Stimulated activated CD8-positive, alpha-beta memory T cell treated with anti-CD3 and anti-CD28 coated beads, Interleukin-15, amount 100 ng/mL, for 1 hour (primary cell): Measurements from ENCODE around the gene CRY2.
"Not testable (repeated sequence)": the region's sequence is repeated elsewhere in the genome, so short reads cannot be mapped to it uniquely, and the experiment has no call there.

Experiments used
- DNase-seq: peaks from one replicate; pipeline ENCODE4 v3.0.0-alpha.2; 2020; ENCODE audit warnings: low read depth

CRY2 gene

DNA sequence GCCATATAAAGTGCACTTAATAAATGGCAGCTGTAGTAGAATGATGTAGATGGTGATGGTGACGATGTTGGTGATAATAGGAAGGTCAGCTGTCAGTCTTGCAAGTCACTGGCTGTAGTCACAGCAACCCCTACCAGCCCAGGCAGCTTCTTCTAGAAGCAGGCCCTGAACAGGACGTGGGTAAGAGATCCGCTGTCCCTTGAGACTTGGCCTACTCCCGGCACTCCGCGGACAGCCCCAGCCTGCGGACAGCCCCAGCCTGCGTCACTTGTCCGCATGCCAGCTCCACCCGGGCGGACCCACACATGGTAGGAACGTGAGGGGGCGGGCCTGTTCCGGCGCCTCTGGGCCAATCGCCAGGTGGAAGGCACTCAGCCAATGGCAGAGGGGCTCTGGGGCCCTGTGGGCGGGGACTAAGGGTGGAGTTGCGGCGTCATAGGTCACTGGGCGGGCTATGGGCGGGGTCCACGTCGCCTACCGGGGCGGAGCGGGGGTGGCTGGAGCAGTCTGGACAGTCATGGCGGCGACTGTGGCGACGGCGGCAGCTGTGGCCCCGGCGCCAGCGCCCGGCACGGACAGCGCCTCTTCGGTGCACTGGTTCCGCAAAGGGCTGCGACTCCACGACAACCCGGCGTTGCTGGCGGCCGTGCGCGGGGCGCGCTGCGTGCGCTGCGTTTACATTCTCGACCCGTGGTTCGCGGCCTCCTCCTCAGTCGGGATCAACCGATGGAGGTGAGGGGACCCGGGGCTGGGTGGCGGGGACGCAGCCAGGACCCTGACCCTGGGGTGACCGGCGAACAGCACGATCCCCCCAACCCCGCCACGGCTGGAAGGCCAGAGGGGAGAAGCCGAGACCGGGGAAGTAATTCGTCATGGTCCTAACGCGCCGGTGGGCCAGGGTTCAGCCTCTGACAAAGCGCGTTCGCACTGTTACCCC is at the start of gene CRY2:
TSS of gene CRY2 (plus strand) at position 502 of the 937 bp plus-strand sequence. CDS start at position 518, 16 bp downstream.
- peak; percentile 98 for DNase-seq

DNA sequence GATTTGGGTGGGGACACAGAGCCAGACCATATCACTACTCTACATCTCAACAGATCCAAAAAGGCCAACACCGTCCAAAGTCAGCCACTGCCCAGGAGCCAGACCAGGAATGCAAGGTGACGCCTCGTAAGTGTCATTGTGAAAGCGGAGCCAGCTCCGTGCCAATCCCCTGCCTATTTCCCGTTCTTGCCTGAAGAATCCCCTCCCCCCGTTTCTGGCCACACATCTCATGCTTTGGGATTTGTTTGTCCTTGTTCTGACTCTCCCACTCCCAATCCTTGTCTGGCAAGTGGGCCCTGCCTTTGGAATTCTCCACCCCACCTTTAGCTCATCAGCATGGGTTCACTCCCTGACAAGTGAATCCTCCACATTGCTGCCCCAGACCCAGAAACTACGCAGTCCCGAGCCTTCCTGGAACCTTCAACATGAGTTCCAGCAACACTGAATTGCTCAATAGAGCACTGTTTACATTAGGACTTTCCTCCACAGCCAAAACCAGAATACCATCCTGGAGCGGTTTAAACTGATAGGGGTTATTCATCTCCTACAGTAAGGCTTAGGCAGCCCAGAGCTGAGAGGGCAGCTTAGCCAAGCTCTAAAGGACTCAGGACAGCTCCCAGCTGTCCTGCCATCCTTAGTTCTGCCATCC is 48.4 kb upstream of the CRY2 start:
- DNase-seq = no peak

DNA sequence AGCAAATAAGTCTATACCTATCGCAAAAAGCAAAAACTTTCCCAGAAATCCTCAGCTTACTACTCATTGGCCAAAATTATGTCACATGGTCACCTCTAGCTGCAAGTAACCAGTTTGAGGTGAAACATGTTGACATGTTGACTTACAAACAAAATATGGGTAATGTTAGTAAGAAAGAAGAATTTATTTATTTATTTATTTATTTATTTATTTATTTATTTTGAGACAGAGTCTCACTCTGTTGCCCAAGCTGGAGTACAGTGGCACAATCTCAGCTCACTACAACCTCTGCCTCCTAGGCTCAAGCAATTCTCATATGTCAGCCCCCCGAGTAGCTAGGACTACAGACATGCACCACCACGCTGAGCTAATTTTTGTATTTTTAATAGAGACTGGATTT is 47.7 kb upstream of the CRY2 start:
- no peak for DNase-seq

DNA sequence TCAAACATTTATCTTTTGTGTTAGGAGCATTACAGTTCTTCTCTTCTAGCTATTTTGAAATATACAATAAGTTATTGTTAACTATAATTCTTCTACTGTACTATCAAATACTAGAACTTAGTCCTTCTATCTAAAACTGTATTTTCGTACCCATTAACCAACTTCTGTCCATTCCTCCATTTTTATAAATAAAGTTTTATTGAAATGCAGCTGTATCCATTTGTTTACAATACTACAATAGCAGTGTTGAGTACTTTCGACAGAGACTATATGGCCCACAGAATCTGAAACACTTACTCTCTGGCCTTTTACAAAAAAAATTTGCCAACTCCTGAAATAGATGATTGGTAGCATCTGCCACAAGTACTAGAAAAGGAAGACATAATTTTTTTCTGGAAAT is 47.0 kb upstream of the CRY2 start:
- DNase-seq = no peak

DNA sequence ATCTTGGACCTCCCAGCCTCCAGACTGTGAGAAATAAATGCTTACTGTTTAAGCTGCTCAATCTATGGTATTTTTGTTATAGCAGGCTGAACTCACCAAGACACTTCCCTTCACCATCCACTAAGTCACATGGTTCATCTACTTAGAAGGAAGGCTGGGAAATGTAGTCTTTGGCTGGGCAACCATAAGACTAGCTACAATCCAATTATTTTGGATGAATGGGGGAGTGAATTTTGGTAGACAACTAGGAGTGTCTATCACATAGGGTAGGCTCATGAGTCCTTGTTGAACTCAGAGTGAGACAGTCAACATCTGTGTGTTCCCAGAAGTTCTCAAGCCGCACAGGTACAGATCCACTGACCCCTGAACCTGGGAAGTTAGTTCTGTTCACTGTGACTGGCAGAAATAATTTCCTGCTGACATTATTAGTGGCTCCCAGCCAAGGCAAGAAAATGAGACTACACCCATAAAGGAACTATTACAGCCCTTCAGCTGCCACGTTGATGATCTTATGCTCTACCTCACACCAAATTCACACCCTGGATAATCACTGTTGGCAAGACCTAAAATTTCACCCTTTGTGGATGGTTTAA is 45.5 kb upstream of the CRY2 start:
- DNase-seq = no peak

DNA sequence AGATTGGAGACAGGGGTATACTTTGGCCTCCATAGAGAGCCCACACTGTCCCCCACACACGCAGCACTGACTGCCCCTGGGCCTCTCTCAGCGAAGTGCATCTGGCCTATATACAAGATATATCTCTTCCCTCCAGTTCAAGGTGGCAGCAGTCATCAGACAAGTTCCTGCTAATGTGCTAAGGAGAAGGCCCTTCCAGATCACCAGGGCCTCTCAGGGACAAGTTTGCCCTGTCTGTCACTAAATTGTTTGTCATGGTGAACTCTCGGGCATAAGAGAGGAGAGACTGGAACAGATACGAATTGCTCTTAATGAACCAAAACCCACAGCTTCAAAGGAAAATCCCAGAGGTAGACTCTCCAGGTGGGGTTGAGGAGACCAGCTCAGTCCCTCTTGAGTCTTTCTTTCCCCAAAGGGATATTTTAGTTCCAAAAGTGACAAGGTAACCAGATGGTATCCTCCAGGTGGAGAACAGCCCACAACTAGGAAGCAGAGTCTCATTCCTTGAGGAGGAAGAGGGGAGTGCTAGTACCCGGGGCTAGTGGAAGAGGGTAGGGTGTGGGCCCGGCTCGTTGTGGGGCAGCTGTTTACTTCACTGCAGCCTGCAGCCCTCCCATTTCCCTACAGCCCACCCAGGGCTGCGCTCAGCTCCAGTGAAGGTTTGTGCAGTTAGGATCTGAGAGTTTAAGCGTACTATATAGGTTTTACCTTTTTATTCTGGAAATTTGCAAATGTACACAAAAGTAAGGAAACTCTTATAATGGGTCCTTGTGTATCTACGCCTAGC is 44.6 kb upstream of the CRY2 start:
- no peak for DNase-seq

DNA sequence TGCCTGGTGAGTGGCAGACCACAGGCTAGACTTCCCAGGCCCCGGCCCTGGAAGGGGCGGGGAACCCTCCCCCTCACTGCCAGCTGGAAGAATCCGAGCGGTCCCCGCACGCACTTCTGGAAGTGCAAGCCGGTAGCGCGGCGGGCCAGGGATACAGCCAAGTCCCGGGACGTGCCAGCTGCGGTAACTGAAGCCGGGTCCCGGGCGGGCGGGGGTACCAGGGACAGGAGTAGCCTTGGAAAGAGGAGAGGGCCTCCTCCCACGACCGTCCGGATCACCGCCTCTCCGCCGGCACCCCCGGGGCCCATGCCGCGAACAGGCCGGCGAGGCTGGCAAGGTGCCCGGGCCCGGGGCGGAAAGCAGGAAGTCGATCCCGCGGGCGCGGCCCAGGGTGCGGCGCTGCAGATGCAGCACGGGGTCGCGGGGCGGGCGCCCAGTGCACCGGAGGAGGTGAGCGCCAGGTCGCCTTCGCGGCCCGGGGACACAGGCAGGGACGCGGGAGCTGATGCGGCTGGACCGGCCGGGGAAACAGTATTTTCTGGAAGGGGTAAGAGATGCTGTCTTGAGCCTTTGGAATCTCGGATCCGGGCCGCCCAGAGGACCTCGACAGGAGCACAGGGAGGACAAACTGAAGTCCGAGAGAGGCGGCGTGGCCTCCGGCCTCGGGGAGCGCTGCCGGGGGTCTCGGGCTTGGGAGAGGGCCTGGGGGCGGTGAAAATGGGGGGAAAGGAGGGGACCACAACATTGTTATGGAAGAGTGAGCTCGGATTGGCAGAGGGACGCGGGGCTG is 43.1 kb upstream of the CRY2 start:
- peak; percentile 22 for DNase-seq

DNA sequence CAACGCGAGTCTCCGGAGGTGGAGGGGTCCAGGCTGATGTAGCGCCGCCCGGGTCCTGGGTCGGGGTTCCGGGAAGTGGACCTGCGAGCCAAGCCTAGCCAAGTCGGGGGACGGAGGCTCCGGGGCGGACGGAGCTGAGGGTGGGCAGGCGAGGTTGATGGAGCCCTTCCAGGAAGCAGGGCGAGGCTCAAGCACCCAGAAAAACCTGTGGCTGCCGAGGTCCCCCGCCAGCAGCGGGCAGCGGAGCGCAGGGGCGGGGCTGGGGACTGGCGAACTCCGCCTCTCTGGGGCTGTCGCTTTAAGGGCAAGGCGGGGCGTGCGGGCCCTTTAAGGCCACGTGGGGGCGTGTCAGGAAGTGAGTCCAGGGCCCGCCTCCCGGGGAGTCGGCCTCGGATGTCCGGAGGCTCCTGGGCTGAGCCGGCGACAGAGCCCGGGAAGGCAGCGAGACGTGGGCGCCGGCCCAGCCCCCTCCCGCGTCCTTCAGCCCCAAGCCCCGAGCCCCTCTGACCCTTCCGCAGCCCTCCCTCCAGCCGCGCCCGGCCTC is 42.4 kb upstream of the CRY2 start, which contains the start of gene SLC35C1:
TSS of gene SLC35C1 (plus strand) at position 389 of the 544 bp plus-strand sequence. CDS start 653 bp downstream, outside the sequence.
- DNase-seq = peak; percentile 93

DNA sequence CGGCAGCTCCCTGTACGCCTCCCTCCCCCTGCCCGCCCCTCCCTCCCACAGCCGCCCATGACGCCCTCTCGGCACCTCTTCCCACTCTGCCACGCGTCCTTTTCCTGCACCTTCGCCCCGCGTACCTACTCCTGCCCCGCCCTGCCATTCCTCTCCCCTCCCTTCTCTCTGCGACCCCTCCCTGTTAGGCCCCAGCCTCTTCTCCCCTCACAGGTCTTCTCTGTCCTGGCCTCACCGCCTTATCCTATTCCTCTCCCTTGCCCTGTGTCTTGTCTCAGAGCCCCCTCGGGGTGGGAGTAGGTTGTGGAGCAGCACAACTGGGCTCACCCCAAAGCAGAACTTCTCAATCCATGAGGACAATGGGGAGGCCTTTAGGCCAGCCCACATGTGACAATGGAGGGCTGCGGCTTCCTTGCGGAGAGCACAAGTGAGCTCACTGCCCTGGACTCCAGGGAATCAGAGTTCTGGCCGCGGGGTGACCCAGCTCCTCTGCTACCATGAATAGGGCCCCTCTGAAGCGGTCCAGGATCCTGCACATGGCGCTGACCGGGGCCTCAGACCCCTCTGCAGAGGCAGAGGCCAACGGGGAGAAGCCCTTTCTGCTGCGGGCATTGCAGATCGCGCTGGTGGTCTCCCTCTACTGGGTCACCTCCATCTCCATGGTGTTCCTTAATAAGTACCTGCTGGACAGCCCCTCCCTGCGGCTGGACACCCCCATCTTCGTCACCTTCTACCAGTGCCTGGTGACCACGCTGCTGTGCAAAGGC is 41.8 kb upstream of the CRY2 start:
- no peak for DNase-seq

DNA sequence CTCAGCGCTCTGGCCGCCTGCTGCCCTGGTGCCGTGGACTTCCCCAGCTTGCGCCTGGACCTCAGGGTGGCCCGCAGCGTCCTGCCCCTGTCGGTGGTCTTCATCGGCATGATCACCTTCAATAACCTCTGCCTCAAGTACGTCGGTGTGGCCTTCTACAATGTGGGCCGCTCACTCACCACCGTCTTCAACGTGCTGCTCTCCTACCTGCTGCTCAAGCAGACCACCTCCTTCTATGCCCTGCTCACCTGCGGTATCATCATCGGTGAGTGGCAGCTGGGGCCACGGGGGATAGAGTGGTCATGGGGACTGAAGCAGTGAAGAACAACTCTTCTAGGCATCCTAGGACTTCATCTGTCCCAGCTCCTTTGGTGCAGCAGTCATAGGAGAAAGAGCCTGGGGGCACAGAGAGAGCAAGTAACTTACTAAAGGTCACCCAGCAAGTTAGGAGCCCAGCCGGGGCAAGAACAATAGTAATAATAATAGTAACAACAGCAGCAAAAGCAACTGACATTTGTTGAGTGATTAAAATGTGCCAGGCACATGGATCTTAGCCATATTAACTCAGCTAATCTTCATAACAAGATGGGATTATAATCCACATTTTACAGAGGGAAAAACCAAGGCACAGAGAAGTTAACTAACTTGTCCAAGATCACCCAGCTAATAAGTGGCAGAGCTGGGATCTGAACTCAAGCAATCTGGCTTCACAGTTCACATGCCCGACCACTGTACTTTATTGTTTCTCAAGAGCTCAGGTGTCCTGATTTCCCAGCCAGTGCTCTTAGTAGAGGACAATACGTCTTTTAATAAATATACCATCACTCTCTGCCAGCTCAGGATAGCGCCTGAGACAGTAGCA is 41.0 kb upstream of the CRY2 start:
- no peak for DNase-seq

DNA sequence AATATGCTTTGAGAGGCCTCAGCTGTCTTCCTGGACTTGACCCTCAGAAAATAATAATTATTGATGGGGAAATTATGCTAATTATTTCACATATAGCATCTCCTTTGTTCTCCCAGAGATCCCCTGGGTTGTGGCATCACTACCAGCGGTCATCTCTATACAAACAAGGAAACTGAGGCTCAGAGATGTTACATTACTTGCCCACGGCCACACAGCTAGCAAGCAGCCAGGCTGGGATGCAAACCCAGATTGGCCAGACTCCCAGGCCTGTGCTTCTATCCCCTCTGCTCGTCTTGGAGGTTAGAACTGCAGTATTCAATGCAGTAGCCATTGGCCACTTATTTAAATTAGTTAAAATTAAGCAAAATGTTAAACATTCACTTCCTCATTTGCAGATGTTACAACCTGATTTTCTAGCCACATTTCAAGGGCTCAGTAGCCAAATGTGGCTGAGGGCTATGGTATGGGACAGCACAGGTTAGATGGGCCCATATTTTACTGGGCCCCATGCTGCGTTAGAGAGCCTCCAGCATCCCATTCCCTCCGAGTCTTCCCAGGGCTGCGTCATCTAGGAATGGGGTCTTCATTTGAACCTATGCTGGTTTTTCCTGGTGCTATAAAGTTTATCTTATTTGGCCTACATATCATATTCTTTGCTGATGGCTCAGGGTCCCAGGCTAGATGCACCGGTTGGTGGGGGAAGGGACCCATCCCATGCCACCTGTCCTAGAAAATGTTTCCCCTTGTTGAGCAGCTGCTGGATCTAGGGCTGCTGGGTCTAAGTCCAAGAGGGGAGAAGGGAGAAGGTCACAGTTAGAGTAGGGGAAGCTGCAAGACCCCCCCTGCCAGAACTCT is 40.1 kb upstream of the CRY2 start:
- DNase-seq = no peak

DNA sequence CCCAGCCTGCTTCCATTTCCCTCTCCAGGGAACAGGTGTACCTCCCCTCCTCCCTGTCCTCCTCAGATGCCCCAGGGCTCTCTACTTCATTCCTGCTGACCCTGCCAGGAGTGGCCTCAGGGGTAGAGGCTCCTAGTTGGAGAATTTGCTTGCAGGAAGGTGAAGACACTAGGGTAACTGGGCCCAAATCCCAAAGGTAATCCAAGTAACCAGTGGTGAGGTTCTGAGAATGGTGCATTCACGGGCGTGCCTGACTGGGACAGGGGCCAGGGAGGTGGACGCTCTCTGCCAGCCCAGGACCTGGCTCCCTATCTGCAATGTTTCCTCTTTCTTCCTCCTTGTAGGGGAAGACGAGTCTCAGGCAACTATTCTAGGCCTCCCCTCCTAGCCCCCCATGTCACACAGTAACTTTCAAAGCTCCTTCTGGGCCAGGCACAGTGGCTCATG is 39.5 kb upstream of the CRY2 start:
- no peak for DNase-seq

DNA sequence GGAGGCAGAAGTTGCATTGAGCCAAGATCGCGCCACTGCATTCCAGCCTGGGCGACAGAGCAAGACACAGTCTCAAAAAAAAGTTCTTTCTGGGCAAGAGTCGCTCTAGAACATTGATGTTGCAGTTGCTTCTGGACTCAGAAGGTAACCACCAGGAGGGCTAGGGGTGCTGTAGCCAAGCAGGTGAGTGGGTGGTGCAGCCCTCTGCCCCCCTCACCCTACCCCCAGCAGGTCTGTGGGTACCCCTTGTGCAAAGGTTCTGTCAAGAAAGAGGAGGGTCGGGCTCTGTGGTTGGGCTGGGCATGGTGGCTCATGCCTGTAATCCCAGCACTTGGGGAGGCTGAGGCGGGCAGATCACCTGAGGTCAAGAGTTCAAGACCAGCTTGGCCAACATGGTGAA is 38.8 kb upstream of the CRY2 start:
- DNase-seq = not testable (repeated sequence)

DNA sequence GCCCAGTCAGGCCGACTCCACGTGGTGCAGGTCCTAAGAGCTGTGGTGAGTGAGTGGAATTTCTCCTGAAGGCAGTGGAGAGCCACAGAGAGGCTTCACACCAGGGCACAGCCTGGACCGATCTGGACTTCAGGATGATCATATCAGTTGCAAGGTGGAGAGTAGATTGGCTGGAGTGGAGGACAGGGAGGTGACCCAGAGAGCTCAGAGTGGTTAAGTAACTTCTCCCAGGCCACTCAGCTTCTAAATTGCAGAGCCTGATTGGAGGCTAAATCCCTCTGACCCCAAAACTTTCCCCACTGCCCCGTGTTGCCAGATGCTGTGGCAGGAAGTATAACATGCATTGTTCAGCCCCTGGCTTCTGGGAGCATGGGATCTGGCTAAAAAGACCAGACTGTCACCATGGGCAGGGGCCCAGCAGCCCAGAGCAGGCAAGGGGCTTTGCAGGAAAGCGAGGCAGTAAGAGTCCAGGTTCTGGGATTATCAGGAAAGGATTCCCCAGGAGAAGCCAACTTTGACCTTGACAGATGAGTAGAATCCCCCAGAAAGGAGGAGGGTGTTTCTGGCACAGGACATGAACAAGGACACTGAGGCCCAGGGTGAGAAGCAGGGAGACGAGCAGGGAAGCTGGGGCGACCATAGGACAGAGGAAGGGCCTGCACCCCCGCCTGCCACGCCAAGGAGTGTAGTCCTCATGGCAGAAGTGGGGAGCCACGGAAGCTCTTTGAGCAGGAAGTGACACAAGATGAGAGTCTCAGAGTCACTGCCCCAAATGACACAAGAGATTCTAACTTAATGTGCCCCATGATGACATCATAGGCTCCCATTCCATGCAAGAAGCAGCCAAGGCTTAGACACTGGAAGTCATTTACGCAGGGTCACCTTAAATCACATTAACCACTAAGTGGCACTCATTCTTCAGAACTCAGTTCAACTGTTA is 37.5 kb upstream of the CRY2 start:
- no peak for DNase-seq

DNA sequence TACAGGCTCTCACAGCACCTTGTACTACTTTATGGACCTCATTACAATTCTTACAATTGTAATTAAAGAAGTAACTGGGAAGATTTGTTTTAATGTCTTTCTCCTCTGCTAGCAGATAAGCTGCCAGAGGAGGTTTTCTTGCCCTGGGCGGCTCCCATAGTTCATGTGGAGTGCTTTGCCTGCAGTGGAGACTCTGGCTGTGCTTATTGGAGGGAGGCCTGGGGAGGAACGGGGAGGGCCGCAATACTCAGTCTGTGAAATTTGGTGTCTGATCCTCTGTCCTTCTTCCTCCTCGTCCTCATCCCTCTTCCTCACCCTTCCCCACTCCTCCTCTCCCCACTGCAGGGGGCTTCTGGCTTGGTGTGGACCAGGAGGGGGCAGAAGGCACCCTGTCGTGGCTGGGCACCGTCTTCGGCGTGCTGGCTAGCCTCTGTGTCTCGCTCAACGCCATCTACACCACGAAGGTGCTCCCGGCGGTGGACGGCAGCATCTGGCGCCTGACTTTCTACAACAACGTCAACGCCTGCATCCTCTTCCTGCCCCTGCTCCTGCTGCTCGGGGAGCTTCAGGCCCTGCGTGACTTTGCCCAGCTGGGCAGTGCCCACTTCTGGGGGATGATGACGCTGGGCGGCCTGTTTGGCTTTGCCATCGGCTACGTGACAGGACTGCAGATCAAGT is 36.7 kb upstream of the CRY2 start:
- DNase-seq = no peak

DNA sequence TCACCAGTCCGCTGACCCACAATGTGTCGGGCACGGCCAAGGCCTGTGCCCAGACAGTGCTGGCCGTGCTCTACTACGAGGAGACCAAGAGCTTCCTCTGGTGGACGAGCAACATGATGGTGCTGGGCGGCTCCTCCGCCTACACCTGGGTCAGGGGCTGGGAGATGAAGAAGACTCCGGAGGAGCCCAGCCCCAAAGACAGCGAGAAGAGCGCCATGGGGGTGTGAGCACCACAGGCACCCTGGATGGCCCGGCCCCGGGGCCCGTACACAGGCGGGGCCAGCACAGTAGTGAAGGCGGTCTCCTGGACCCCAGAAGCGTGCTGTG is 36.2 kb upstream of the CRY2 start:
- DNase-seq = no peak
